Peyer's patch (tissue), 4 donors: Measurements from ENCODE around the gene ZNF775. TPM values are rescaled to one million over a fixed set of nuclear protein-coding genes. Genes with fewer than 3 reads are reported as not detected.

Experiments used
- DNase-seq, 3 donors: peaks; one replicate each; pipeline ENCODE4 v3.0.0-alpha.2; 2017 to 2019
- H3K27ac ChIP-seq, 4 donors: fragments of 200-600 bp; sonication (generic); one replicate each; pipeline ENCODE4 v1.5.1; 2016 to 2019
- H3K27me3 ChIP-seq, 2 donors: fragments of 200-600 bp; sonication (generic); one replicate each; pipeline ENCODE4 v1.5.1; 2019
- H3K36me3 ChIP-seq, 3 donors: fragments of 200-600 bp; sonication (generic); one replicate each; pipeline ENCODE4 v1.5.1; 2016 to 2019
- H3K4me1 ChIP-seq, 4 donors: fragments of 200-600 bp; sonication (generic); one replicate each; pipeline ENCODE4 v1.5.1; 2016 to 2019
- H3K4me3 ChIP-seq, 4 donors: fragments of 200-600 bp; sonication (generic); 1 replicate in 3 of 4; 2 replicates in 1 of 4; pipeline ENCODE4 v1.5.1; 2016 to 2019; ENCODE audit warnings: mild to moderate bottlenecking in 1 of 4
- H3K9me3 ChIP-seq, 4 donors: fragments of 200-600 bp; sonication (generic); one replicate each; pipeline ENCODE4 v1.5.1; 2016 to 2019; ENCODE audit warnings: mild to moderate bottlenecking in 1 of 4
- CTCF ChIP-seq, 6 experiments: fragments of 450-650 bp in 4 of 6; fragments of 200-600 bp in 2 of 6; sonication (generic) in 1 of 6; IDR thresholded peaks; one replicate each; pipeline ENCODE4 v1.5.1; 2017 to 2019; ENCODE audit warnings: antibody characterized with exemption in 6 of 6, mild to moderate bottlenecking in 3 of 6, moderate library complexity in 1 of 6
- POLR2A ChIP-seq, 2 donors: fragments of 450-650 bp; IDR thresholded peaks; one replicate each; pipeline ENCODE4 v1.5.1; 2017; ENCODE audit warnings: antibody characterized with exemption in 2 of 2, mild to moderate bottlenecking in 2 of 2, moderate library complexity in 2 of 2
- total RNA-seq, 4 donors: library from RNA; depleted of rRNA; stranded (reverse); fragments of >200 nt; gene quantifications; one replicate each; pipeline ENCODE4 v1.1.0, GENCODE V29; 2016

The ZNF775 gene
- total RNA-seq, 4 donors from 2014 or later: 1.7 to 2.8 (median 2.5) TPM

GRCh38 chr7:150430465-150431085, 51.4 kb downstream of the ZNF775 start:
- Histone ChIP-seq H3K36me3 (no peaks in the 10 kb centered on the region), H3K4me3 (no peak overlapping the region), H3K9me3 (no peaks in the 10 kb centered on the region), H3K27ac (no peak overlapping the region), H3K4me1 (peaks cover 0 to 11% (median 3%) of the 10 kb centered on the region in 4 donors), H3K27me3 (no peaks in the 10 kb centered on the region)
- peak in 1 of 3 donors; percentile 9 for DNase-seq
- TF ChIP-seq POLR2A (IDR thresholded peaks at IDR 0.05): no peak

- no peaks in the 10 kb centered on the region for H3K36me3 ChIP-seq
- no peaks in the 10 kb centered on the region for H3K9me3 ChIP-seq
- TF ChIP-seq CTCF (IDR thresholded peaks at IDR 0.05): no peak
- TF ChIP-seq POLR2A (IDR thresholded peaks at IDR 0.05): no peak
- no peaks in the 10 kb centered on the region for H3K27me3 ChIP-seq
- no peak overlapping the region for H3K4me3 ChIP-seq
- H3K4me1 ChIP-seq: peaks cover 0 to 11% (median 3%) of the 10 kb centered on the region in 4 donors
- no peak overlapping the region for H3K27ac ChIP-seq
- peak in 1 of 3 donors; percentile 14 for DNase-seq
These were observed 52.9 kb downstream of the ZNF775 start for GRCh38 chr7:150431839-150432658.

- H3K4me3 ChIP-seq: peak overlapping the region in 2 of 4 donors; percentile 12 to 16
- peaks cover 0 to 10% (median 3%) of the 10 kb centered on the region in 4 donors for H3K4me1 ChIP-seq
- no peaks in the 10 kb centered on the region for H3K27me3 ChIP-seq
- H3K27ac ChIP-seq: peak overlapping the region in 2 of 4 donors; percentile 35 to 79
- H3K36me3 ChIP-seq: no peaks in the 10 kb centered on the region
- no peaks in the 10 kb centered on the region for H3K9me3 ChIP-seq
- DNase-seq: peak in 1 of 3 donors; percentile 22
- TF ChIP-seq POLR2A (IDR thresholded peaks at IDR 0.05) (no peak), CTCF (IDR thresholded peaks at IDR 0.05) (no peak)
These were observed 54.1 kb downstream of the ZNF775 start for GRCh38 chr7:150432915-150433892.

- TF ChIP-seq POLR2A (IDR thresholded peaks at IDR 0.05): no peak
- TF ChIP-seq CTCF (IDR thresholded peaks at IDR 0.05): no peak
- Histone ChIP-seq H3K27me3 (no peaks in the 10 kb centered on the region), H3K9me3 (no peaks in the 10 kb centered on the region), H3K36me3 (no peaks in the 10 kb centered on the region), H3K4me1 (peaks cover 0 to 6% (median under 1%) of the 10 kb centered on the region in 4 donors), H3K4me3 (peak overlapping the region in 2 of 4 donors; percentile 12 to 16), H3K27ac (peak overlapping the region in 1 of 4 donors; percentile 79)
- DNase-seq: peak in 1 of 3 donors; percentile 15
These were observed 55.1 kb downstream of the ZNF775 start for GRCh38 chr7:150434240-150434639.

GRCh38 chr7:150435047-150435389, 55.9 kb downstream of the ZNF775 start:
- Histone ChIP-seq H3K27ac (peak overlapping the region in 3 of 4 donors; percentile 21 to 79 (median 50)), H3K9me3 (no peaks in the 10 kb centered on the region), H3K4me1 (peaks cover 0 to 6% (median 0%) of the 10 kb centered on the region in 4 donors), H3K27me3 (no peaks in the 10 kb centered on the region), H3K36me3 (no peaks in the 10 kb centered on the region), H3K4me3 (no peak overlapping the region)
- no peak for DNase-seq
- no peak for TF ChIP-seq CTCF (IDR thresholded peaks at IDR 0.05)
- no peak for TF ChIP-seq POLR2A (IDR thresholded peaks at IDR 0.05)
